ENCODE results near the gene CDC5L. TPM values are rescaled to one million over a fixed set of nuclear protein-coding genes. Genes with fewer than 3 reads are reported as not detected.

The CDC5L gene
- polyA plus RNA-seq, 1 donor (not counting 4 experiments of a cell fraction or from before 2014, with no cell fraction given) = 16.6 TPM

- DNase-seq (ENCODE audit: low read depth, low spot score) (no peak), FAIRE-seq (no peak)
- TF ChIP-seq CTCF (optimal IDR thresholded peaks at IDR 0.05 in 1 of 3, IDR thresholded peaks at IDR 0.05 in 1 of 3, conservative IDR thresholded peaks at IDR 0.05 in 1 of 3; ENCODE audit: extremely low read depth in 1 of 3, insufficient read depth in 2 of 3, low read length in 3 of 3) (no peak), EZH2 (IDR thresholded peaks at IDR 0.05; ENCODE audit: low read length) (no peak)
- Histone ChIP-seq H3K4me3 (ENCODE audit: control insufficient read depth in 2 of 3, extremely low read depth in 1 of 3, insufficient read depth in 2 of 3, low read depth in 1 of 3, low read length in 3 of 3) (no peak overlapping the region), H3K4me2 (ENCODE audit: control insufficient read depth, extremely low read depth, insufficient read depth, low read depth, low read length) (no peak overlapping the region), H3K36me3 (ENCODE audit: control insufficient read depth in 2 of 2, extremely low read depth in 1 of 2, insufficient read depth in 2 of 2, low read length in 2 of 2) (no peaks in the 10 kb centered on the region), H3K79me2 (ENCODE audit: control insufficient read depth, insufficient read depth, low read length) (no peaks in the 10 kb centered on the region), H3K27ac (ENCODE audit: control insufficient read depth, insufficient read depth, low read length) (no peak overlapping the region), H3K27me3 (ENCODE audit: control insufficient read depth, extremely low read depth, insufficient read depth, low read length) (no peaks in the 10 kb centered on the region), H2AFZ (ENCODE audit: control insufficient read depth, low read length) (no peak overlapping the region), H3K4me1 (ENCODE audit: control insufficient read depth, extremely low read depth, insufficient read depth, low read length) (peaks cover 5% of the 10 kb centered on the region), H4K20me1 (ENCODE audit: control insufficient read depth, extremely low read depth, insufficient read depth, low read length) (no peaks in the 10 kb centered on the region), H3K9me1 (ENCODE audit: control insufficient read depth, extremely low read depth, insufficient read depth, low read length) (no peaks in the 10 kb centered on the region), H3K9me3 (ENCODE audit: control insufficient read depth, low read depth, low read length) (no peaks in the 10 kb centered on the region), H3K9ac (ENCODE audit: control insufficient read depth, extremely low read depth, insufficient read depth, low read length) (no peak overlapping the region)
- dilution Hi-C loops (cut with MboI; ENCODE audit: extremely low pct_ligation_motif_present, low sequenced_read_pairs) = no loop called here
Observed at GRCh38 chr6:44474643-44475042, 87.1 kb downstream of the CDC5L start.

DNA sequence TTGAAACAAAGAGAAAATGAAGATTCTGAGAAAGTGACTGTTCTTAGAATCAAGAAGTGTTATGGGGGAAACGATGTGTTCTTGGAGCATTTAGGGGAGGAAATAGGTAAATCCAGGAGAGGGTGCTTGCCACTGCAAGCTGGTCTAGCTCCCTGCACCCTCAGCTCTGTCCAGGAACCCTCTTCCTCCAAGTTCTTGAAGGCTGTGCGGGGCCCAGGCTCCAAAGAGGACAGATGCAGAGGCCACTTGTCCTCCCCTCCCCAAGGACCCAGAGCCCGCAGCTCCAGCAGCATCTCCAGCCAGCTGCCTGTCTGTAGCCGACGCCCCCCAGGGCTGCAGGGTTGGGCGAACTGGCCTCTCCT lies 87.9 kb downstream of the CDC5L start:
- no peak overlapping the region for H3K4me3 ChIP-seq (ENCODE audit: control insufficient read depth in 2 of 3, extremely low read depth in 1 of 3, insufficient read depth in 2 of 3, low read depth in 1 of 3, low read length in 3 of 3)
- no peaks in the 10 kb centered on the region for H4K20me1 ChIP-seq (ENCODE audit: control insufficient read depth, extremely low read depth, insufficient read depth, low read length)
- no peaks in the 10 kb centered on the region for H3K36me3 ChIP-seq (ENCODE audit: control insufficient read depth in 2 of 2, extremely low read depth in 1 of 2, insufficient read depth in 2 of 2, low read length in 2 of 2)
- H3K9me1 ChIP-seq (ENCODE audit: control insufficient read depth, extremely low read depth, insufficient read depth, low read length) = no peaks in the 10 kb centered on the region
- H3K27ac ChIP-seq (ENCODE audit: control insufficient read depth, insufficient read depth, low read length) = no peak overlapping the region
- H3K27me3 ChIP-seq (ENCODE audit: control insufficient read depth, extremely low read depth, insufficient read depth, low read length) = no peaks in the 10 kb centered on the region
- H3K9me3 ChIP-seq (ENCODE audit: control insufficient read depth, low read depth, low read length) = no peaks in the 10 kb centered on the region
- H3K79me2 ChIP-seq (ENCODE audit: control insufficient read depth, insufficient read depth, low read length) = no peaks in the 10 kb centered on the region
- peaks cover 5% of the 10 kb centered on the region for H3K4me1 ChIP-seq (ENCODE audit: control insufficient read depth, extremely low read depth, insufficient read depth, low read length)
- no peak overlapping the region for H3K9ac ChIP-seq (ENCODE audit: control insufficient read depth, extremely low read depth, insufficient read depth, low read length)
- FAIRE-seq (no peak), DNase-seq (ENCODE audit: low read depth, low spot score) (no peak)
- no peak overlapping the region for H2AFZ ChIP-seq (ENCODE audit: control insufficient read depth, low read length)
- dilution Hi-C loops (cut with MboI; ENCODE audit: extremely low pct_ligation_motif_present, low sequenced_read_pairs) = no loop called here
- no peak for TF ChIP-seq EZH2 (IDR thresholded peaks at IDR 0.05; ENCODE audit: low read length)
- no peak for TF ChIP-seq CTCF (optimal IDR thresholded peaks at IDR 0.05 in 1 of 3, IDR thresholded peaks at IDR 0.05 in 1 of 3, conservative IDR thresholded peaks at IDR 0.05 in 1 of 3; ENCODE audit: extremely low read depth in 1 of 3, insufficient read depth in 2 of 3, low read length in 3 of 3)
- no peak overlapping the region for H3K4me2 ChIP-seq (ENCODE audit: control insufficient read depth, extremely low read depth, insufficient read depth, low read depth, low read length)
